OCI-M2 (cell line): ENCODE results near the gene SLC25A33.

Source experiments
- DNase-seq: peaks from one replicate; lab custom pipeline; 2025; ENCODE audit not compliant: unreplicated experiment; lab: John Stamatoyannopoulos, UW

SLC25A33 gene

DNA sequence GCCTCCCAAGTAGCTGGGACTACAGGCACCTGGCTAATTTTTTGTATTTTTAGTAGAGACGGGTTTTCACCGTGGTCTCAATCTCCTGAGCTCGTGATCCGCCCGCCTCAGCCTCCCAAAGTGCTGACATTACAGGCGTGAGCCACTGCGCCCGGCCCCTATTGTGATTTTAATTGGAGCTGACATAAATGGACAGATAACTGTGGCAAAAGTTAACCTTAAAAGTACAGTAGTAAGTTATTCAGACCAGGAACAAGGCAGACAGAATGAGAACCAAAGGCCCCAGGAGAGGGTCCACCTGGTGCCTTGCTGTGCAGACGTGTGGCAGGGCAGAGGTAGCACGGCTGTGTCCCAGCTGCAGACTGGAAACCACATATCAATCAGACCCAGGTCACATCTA lies 60.5 kb downstream of the SLC25A33 start:
- no peak for DNase-seq

DNA sequence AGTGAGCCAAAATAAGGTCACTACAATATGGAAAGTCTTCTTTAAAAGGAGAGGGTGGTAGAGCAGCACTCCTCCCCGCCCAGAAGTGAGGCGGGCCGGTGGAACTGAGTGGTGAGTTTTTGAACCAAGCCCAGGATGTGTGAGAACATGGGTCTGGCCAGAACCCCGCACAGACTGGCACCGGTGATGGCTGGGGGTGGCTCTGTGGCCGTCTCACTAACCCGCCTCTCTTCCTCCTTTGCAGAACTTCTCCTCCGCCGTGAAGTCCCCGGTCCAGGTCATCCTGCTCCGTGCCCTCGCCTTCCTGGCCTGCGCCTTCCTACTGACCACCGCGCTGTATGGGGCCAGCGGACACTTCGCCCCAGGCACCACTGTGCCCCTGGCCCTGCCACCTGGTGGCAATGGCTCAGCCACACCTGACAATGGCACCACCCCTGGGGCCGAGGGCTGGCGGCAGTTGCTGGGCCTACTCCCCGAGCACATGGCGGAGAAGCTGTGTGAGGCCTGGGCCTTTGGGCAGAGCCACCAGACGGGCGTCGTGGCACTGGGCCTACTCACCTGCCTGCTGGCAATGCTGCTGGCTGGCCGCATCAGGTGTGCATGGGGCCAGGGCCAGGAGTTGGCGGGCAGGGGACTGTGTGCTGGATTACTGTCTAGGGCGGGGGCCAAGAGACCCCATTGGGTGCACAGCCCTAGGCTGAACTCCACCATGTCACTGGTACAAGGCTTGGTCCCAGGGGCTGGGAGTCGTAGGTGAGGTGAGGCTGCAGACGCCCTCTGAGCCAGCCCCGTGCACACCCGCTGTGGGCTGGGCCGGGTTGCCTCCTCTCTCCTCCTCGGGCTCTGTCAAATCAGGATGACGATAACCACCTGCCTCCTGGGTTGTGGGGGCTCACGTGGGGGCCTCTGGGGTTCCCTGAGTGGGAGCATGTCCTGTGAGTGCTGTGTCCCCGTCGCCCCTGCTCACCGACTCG lies 61.9 kb downstream of the SLC25A33 start:
- no peak for DNase-seq

DNA sequence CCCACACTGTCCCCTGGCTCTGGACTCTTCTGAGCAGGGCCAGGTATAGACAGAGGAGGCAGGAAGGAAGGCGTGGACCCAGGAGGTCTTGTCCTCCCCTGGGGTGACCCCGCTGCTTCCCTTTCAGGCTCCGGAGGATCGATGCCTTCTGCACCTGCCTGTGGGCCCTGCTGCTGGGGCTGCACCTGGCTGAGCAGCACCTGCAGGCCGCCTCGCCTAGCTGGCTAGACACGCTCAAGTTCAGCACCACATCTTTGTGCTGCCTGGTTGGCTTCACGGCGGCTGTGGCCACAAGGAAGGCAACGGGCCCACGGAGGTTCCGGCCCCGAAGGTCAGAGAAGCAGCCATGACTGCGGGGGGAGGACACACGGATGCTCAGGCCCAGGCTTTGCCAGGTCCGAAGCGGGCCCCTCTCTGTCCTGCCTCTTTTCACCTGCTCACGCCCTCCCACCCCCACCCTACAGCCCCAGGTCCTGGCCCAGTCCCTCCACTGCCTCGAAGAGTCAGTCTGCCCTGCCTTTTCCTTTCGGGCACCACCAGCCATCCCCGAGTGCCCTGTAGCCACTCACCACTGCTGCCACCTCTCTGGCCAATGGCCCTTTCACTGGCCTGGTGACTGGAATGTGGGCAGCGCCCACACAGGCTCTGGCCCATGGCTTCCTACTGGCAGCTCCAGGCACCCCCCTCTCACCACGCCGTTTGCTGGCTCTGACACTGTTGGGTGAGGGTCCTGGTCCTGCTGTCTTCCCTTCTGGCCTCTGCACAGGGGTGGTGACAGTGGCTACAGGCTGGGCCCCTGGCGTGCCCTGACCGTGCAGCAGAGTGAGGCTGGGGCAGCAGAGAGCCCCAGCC lies 62.9 kb downstream of the SLC25A33 start:
- DNase-seq = no peak

DNA sequence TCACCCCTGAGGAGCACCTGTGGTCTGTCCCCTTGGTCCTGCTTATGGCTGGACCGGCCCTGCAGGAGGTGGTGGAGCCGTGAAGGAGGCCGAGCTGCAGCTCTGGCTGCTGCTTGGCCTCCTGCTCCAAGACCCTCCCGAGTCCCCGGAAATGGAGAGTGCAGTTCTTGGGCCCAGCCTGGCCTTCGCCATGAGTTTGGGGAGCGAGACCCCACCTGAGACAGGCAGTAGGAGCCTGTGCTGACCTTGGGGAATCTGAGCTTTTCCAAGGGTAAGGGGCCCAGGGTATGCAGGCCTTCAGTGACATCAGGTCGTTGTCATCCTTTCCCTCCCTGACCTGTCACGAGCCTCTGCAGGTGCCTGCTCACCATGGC lies 63.5 kb downstream of the SLC25A33 start:
- DNase-seq = no peak

DNA sequence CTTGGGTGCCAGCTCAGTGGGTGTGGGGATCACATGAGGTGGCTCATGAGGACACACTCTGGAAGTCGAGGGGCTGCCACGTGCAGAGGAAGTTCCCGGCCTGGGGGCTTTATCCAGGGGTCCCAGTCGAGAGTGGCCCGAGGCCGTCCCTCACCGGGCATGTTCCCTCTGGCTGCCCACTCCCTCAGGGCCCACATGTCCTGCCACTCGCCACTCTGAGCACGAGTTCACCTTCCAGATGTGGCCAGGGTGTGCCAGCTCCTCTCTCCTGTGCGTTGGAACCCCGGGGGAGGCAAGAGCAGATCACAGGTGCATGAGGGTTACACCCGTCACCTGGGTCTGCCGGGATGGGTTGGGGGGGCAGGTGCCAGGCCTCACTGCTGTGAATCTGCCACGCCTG lies 64.0 kb downstream of the SLC25A33 start:
- DNase-seq = no peak

DNA sequence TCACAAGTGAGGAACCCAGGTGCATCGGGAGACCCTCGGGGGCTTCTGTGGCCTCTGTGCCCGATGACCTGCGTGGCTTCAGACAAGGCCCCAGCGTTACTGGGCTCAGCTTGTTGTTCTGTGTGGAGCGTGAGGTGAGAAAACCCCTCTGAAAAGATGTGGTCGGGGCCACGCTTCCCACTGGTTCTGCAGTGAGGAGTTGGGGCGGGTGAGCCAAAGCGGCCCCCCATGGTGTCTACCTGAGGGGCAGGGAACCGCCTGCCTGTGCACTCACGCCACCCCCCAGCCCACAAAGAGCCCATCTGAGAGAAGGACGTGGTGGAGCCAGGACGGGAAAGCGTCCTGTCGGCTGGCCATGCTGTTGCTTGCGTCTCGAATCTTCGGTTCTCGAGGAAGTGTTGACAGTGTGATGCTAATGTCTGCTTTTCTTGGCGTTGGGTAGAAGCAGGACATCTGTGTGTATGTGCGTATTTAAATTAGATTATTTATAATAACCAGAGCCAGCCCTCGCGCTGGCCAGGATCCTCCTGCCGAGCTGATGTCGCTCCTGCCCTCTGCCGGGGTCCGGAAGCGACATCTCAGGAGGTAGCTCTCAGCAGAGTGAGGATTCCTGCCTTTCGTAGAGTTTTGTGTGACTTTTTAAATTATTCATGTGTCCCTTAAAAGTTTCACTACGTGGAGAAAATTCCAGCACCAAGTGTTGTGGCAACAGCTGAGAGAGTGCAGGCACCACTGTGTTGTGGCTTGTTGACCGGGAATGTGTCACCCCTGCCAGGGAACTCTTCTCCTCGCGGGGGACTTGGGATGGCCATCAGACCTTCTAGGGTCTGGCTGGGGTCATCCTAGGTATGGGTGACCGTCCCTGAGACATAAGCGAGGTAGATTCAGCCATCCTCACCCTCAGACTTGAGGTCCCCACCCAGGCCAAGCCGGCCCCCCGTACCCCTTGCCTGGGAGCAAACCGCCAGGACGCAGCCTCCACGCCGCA lies 64.8 kb downstream of the SLC25A33 start:
- DNase-seq = no peak

DNA sequence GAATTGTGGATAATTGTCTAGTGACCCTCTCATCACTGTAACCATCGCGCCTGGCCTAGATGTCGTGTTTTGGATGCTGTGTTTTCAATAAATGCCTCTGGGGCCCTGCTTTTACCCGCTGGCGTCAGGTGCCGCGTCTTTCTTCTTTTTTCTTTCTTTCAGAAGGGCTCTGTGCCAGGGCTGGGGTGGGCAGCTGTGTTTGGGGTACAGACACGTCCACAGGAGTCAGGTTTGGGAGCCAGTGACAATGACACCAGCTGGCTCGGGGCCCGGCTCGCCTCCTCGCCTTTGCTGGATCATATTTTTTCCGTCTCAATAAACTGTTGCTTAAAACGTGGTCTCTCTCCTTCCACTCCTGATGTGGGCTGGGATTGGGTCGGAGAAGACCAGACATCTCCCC lies 65.6 kb downstream of the SLC25A33 start:
- no peak for DNase-seq

DNA sequence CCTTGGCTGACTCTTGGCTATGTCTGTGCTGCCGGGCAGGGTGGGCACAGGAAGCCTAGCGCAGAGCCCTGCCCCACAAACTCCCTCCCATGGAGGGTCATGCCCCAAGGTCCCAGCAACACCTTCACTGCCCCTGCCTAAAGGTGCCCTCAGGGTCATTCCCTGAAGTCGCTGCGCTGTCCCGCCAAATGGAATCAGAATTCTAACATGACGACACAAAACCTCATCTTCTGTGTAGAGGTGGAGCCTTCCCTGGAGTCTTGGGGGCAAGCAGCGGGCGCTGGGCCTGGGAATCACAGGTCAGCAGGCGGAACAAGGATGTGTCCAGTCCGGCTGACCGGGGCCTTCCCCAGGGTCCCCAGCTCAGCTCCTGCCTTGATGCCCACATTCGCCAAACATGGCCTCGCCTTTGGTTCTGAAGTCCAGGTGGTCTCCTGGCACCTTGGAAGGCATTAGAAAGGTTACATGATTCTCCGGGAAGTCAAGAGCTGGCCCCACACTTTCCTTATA lies 66.7 kb downstream of the SLC25A33 start:
- DNase-seq = no peak

DNA sequence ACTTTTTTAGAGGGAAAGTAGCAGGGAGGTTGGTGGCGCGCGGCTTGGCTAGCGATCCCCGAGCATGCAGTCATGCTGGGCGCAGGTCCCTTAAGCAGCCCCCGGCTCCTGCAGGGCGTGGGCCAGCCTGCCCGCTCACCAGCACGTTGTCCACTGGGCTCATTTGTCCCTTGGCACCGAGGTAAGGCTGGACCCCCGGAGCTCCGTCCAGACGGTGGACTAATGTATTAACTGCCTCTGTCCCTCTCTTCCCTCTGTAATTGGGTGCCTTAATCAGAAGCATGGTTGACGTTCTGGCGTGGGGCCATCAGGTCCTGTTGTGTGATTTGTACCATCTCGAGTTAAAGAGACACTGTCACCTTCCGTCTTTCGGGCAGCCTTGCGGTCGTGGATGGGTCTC lies 67.2 kb downstream of the SLC25A33 start:
- DNase-seq = no peak

DNA sequence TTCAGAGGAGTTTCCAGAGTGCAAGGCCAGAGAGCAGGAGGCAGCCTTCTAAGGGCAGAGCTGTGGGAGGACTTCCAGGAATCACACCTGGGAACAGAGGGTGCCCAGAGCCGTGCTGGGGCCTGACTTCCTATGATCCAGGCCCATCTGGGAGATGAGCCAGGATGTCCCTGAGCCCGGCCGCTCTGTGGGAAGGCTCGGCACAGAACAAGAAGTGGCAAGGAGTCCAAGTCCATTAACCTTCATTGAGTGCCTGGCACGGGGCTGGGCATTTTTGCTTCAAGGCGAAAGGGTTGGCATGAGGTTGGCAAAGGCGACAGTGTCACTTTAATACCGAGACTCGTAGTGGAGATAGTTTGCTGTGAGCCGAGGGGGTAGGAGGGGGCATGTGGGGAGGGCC lies 67.7 kb downstream of the SLC25A33 start:
- no peak for DNase-seq

DNA sequence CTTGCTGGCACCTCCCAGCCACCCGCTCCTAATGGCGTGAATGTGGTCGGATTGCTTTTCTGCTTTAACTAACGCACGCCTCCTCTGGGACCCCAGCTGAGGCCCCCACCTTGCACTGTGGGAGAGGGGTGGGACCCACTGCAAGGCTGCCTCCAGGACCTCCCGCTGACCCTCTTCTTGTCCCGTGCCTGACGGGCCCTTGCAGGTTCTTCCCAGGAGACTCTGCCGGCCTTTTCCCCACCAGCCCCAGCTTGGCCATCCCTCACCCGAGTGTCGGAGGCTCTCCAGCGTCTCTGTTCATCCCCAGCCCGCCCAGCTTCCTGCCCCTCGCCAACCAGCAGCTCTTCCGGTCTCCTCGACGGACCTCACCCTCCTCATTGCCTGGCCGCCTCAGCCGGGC lies 68.1 kb downstream of the SLC25A33 start:
- no peak for DNase-seq

DNA sequence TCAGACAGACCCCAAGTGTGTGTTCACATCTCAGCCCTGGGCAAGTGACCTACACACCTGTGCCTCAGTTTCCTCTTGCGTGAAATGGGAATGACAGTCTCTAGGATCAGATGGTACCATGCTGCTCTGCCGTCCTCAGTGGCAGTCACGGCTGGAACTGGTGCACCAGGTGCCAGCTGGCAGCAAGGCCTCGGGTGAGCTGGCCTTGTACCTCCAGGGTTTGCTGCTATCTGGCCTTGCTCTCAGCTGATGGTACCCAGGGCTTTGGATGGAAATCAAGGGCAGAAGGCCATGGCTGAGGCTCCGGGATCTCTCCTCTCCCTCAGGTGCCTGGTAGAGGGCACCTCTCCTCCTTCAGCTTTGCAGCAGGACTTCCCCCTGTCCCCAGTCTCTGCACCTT lies 70.7 kb downstream of the SLC25A33 start:
- DNase-seq = no peak

DNA sequence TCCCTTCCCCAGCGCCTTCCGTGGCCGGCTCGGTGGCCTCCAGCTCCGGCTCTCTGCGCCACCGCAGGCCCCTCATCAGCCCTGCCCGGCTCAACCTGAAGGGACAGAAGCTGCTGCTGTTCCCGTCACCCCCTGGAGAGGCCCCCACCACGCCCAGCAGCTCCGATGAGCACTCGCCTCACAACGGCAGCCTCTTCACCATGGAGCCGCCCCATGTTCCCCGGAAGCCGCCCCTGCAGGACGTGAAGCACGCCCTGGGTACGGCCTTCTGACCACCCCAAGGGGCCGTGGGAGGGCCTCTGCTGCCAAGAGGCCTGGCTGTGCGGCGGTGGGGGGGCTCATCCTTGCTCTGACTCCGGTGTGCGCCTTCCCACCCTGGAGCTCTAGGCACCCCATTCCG lies 71.3 kb downstream of the SLC25A33 start:
- no peak for DNase-seq

DNA sequence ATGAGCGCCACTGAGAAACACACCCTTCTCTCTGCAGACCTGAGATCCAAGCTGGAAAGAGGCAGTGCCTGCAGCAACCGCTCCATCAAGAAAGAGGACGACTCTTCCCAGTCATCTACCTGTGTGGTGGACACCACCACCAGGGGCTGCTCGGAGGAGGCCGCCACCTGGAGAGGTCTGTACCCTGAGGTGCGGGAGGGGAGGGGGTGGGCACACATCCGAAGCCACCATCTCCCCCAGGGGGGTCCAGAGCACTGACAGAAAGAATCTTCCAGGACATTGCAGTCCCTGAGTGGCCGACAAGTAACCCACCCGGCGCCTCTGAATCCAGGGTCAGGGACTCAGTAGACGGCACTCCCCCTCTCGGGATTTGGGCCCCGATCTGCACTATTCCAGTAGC lies 72.5 kb downstream of the SLC25A33 start:
- no peak for DNase-seq

DNA sequence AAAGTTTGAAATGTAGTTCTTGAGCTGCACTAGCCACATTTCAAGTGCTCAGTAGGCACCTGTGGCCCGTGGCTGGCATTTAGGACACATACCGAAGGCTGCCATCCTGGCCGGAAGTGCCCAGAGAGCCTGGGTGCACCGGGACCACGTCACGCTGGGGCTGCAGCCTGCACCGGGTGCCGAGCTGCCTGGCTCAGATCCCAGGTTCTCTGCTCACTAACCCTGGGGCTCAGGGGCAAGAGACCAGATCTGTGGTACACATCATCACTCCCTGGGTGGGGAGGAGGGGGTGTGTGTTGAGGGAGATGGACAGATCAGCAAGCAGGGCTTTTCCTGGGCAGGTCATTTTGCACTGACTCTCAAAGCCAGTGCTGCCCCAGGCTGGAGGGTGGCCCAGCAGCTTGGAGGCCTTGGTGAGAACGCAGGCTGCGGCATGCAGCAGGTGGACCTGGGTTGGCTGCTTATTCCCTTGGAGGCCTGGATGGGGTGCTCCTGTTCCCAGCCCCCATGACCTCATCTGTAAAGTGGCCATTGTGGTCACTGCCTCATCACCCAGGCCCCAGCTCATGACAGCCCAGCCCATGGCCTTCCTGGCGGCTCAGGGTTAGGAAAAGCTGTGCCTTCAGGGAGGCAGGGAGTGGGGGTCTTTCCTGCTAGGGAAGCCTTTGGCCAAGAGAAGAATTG lies 73.0 kb downstream of the SLC25A33 start:
- DNase-seq = no peak

DNA sequence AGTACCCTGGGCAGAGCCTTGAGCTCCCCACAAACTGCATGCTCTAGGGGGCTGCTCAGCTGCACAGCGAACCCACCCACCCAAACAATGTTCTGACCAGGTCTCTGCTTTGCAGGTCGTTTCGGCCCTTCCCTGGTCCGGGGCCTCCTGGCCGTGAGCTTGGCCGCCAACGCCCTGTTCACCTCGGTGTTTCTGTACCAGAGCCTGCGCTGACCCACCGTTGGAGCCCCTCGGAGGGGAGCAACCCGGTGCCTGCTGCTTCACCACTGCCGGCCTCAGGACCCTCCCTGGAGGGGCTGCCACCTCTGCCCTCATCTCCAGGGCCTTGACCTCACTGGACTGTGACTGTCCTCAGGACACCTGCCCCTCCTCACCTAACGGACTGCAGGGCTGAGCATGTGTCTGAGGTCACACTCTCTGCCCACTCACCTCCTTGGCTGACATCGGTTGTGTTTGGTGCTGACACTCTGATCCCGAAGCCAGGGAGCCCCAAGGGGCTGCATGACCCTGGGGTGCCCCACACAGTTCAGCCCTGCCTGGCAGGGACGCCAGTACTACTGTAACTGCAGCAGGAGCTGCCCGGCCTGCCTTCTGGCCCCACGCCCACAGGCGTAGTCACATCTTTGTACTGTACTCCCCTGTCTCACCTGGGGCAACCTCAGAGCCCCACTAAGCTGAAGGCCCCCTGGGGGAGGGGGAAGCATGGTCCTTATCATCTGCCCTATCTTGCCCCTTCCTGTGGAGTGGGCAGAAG lies 73.8 kb downstream of the SLC25A33 start:
- DNase-seq = no peak

DNA sequence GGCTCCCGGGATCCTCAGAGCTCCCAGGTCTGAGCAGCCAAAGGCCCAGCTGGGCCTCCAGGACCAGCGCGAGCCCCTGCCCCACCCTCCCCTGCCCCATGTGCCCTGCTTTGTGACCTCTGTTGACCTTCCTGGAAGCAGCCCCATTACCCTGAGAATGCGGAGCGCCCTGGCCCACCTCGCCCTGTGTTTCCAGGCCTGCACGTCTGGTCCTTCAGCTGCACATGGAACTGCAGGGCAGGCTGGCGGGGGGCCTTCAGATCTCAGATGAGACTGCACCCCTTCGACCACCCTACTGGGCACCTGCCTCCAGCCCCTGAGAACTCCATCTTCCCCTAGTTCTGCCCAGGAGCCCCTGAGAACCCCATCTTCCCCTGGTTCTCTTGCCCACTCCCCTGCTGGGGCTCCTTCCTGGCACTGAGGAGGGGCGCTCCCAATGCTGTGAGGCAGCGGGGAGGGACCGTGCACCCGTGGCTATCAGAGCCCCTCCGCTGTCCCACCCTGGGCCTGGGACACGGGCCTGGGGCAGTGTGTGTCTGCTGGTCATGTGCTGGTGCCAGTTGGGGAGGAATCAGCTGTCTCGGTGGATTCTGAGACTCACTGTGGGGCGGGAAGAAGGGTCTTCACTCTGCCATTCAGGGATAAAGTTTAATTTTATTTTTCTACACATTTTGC lies 74.5 kb downstream of the SLC25A33 start:
- no peak for DNase-seq

DNA sequence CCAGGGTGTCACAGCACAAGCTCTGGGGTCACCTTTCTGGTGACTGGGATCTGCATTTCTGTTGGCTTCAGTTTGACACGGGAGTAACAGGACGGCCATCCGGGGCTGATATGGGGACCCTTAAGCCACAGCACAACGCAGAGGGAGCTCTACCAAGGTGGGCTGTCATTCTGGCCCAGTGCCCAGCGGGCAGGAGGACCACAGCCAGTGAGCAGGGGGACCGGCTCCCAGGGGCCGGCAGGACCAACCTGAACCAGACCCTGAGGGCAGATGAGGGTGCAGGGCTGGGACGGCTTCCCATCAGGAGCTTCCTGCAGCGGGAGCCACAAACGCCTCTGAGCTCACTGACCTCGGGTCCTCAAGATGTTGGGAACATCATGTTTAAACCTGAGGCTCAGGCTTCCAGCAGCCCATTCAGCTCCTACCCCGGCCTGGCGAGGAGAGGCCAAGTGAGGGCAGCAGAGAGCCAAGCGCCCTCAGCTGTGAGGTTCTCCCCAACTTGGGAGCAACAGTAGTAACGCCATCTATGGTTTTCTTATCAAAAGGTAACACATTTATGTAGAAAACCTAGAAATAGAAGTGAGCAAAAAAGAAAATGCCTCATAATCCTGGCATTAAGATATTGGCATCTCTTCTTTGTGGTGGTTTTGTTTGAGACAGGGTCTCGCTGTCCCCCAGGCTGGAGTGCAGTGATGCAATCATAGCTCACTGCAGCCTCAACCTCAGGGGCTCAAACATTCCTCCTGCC lies 76.2 kb downstream of the SLC25A33 start:
- peak; percentile 17 for DNase-seq
